ENCODE data around the gene TBC1D8B.

TBC1D8B gene

GRCh38 chrX:106899276-106899675 lies 96.8 kb downstream of the TBC1D8B start:
- DNase-seq = no peak

GRCh38 chrX:106899841-106900240 lies 97.4 kb downstream of the TBC1D8B start:
- DNase-seq = no peak

GRCh38 chrX:106901341-106901740 lies 98.9 kb downstream of the TBC1D8B start:
- no peak for DNase-seq

GRCh38 chrX:106901781-106902219 lies 99.3 kb downstream of the TBC1D8B start:
- no peak for DNase-seq

- no peak for DNase-seq
Measured at GRCh38 chrX:106902684-106903083, 100.2 kb downstream of the TBC1D8B start.

GRCh38 chrX:106903291-106903824 lies 100.9 kb downstream of the TBC1D8B start, which contains the start of gene RIPPLY1:
Gene RIPPLY1 (minus strand): TSS chrX:106903341. CDS start chrX:106903287, 54 bp downstream.
- no peak for DNase-seq

- no peak for DNase-seq
Measured at GRCh38 chrX:106903856-106904528, 101.5 kb downstream of the TBC1D8B start.

GRCh38 chrX:106905064-106905708 lies 102.7 kb downstream of the TBC1D8B start:
- no peak for DNase-seq

GRCh38 chrX:106906361-106906760 lies 103.9 kb downstream of the TBC1D8B start:
- no peak for DNase-seq

GRCh38 chrX:106912864-106913263 lies 110.4 kb downstream of the TBC1D8B start:
- no peak for DNase-seq

GRCh38 chrX:106917830-106918500 lies 115.5 kb downstream of the TBC1D8B start:
- DNase-seq = no peak

- DNase-seq = no peak
Measured at GRCh38 chrX:106919932-106920452, 117.5 kb downstream of the TBC1D8B start, which contains the start of gene CLDN2. Gene CLDN2 (plus strand): TSS chrX:106920402. CDS start chrX:106928229, 7,827 bp downstream.

GRCh38 chrX:106921637-106922036 lies 119.2 kb downstream of the TBC1D8B start:
- no peak for DNase-seq

Data from NCI-H187 treated with DMSO at 0.1 percent for 48 hours (cell line).